Middle frontal gyrus (tissue), 1 donor: Measurements from ENCODE around the gene SMYD2.
A peak's percentile ranks its signal among the peaks of the same experiment; 100 is the strongest.
"Not testable (repeated sequence)": the region's sequence is repeated elsewhere in the genome, so short reads cannot be mapped to it uniquely, and the experiment has no call there.

Experiments used
- DNase-seq: peaks from one replicate; pipeline ENCODE4 v3.0.0-alpha.2; 2015; ENCODE audit warnings: low spot score; ENCODE audit errors: extremely low spot score

Gene SMYD2

DNA sequence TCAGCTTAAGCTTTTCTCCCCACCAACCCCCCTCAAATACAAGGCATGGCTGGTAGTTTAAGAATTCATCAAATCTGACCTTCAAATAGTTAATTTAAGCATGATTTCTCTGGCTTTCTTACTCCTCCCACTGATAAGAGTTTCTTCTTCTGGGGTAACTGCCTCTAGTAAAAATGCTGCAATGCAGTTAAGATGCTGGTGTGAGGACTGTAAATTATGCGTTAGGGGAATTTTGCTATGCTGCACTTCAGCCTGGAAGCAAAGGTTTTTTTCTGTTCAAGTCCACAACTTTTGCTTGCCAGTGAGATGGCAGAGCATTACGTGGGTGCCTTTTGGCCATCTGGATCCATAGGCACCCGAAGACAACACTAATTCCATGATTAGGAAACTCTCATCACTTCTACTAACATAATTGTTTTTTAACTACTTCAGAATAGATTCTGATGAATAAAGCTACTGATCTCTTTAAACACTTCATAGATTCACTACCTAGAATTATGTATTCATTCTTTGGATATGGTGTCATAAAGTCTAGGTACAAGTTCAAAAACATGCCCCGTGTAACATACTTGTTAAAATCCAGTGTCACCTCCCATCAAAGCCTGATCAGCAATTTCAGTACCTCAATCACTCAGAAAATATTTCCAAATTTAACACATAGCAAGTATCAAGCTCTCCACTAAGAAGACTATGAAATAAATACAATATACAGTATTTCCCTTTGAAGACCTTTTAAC is 8.8 kb upstream of the SMYD2 start:
- no peak for DNase-seq

DNA sequence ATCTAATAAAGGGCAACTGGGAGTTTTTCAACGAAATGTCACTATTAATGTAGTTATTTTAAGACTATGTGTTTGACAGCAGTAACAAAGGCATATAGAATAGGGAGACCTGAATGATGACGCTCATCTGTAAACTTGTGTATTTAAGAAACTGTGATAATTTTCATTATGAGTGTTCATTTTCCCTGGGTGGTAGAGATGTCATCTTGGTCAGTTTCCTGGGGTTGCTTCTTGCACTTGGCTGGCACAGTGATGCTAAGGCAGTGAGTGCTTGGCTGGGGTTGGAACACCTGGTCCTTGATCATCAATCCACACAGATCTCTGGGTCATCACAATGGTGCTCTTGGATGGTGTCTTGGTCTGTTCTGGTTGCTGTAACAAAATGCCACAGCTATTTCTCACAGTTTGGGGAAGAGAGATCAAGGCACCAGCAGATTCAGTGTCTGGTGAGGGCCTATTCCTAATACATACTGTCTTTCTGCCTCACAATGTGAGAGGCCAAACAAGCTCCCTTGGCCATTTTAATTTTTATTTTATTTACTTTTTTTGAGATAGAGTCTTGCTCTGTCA is 7.9 kb upstream of the SMYD2 start:
- no peak for DNase-seq

GRCh38 chr1:214275700-214276099 is 5.3 kb upstream of the SMYD2 start:
- DNase-seq = not testable (repeated sequence)

DNA sequence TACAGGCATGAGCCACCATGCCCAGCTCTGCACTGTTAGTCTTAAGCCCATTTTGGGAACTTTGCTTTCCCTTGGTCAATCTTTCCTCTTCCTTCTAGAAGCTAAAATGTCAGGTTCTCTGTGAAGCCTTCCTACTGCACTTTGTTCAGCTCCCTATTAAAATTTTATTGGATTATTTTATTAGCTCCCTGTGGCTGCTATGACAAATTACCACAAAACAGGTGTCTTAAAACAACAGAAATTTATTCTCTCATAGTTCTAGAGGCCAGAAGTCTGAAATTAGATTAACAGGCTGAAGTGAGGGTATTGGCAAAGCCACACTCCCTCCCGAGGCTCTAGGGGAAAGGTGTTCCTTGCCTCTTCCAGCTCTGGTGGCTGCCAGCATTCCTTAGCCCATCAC is 4.2 kb upstream of the SMYD2 start:
- DNase-seq = no peak

DNA sequence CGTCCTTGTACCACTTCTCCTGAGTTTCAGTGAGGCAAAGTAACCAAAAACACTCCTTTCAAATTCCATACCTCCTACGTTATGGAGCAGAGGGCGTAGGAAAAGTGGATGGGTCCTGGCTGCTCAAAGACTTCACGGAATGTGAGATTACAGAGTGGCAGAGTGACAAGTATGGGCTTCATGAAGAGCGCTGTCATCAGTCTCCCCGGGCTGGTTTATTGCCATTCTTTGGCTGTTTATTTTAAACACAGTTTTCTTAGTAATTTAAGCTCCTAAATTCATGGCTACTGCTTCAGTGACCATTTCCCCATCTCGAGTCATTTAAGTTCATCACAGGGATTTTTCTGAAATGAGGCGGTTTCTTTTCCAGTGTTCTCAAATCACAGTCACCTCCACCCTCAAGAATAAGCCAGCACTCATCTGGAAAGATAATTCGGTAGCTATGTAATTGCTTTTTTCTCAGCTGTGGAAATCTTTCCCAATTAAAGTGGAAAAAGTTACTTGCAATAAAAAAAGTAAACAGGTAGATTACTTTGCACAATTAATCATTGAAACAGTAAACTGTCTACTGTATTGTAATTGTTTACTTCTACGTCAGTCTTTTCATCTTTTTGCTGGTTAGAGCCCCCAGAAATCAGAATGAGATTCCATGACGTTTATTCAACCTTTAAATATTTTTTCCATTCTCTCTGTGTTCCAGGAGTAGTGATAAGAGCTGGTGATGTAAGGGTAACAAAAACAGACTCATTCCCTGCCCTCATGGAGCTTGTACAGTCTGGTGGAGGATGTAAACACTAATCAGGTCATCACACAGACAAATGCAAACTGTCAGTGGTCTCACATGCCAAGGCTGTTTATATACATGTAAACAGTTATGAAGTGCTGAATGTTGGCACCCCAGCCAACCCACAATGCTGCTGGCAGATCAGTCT is 3.0 kb upstream of the SMYD2 start:
- no peak for DNase-seq

GRCh38 chr1:214280386-214281020 is 456 bp upstream of the SMYD2 start:
- peak; percentile 8 for DNase-seq

- no peak for DNase-seq
Observed at GRCh38 chr1:214281720-214282629, 1.0 kb downstream of the SMYD2 start.

GRCh38 chr1:214282630-214283242 is 1.8 kb downstream of the SMYD2 start:
- no peak for DNase-seq

- no peak for DNase-seq
Observed at GRCh38 chr1:214285610-214286440, 4.9 kb downstream of the SMYD2 start.

DNA sequence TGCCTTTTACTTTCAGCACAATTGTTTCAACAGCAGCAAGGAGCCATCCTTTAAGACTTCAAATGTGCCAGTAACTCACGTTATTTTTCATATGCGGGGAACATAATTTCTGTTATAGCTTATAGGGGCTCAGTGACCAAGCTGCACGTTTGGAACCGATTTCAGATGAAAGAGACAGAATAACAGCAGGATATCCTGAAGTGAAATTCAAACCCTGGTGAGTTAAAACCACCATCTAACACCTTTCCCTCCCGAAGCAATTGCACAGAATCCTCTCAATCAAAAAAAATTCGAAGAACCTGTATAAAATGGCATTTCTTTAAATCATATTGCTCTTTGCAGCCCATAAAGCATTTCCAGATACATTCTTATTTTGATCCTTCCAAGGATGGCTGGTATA is 6.9 kb downstream of the SMYD2 start:
- DNase-seq = no peak

GRCh38 chr1:214289574-214290272 is 8.8 kb downstream of the SMYD2 start:
- no peak for DNase-seq

DNA sequence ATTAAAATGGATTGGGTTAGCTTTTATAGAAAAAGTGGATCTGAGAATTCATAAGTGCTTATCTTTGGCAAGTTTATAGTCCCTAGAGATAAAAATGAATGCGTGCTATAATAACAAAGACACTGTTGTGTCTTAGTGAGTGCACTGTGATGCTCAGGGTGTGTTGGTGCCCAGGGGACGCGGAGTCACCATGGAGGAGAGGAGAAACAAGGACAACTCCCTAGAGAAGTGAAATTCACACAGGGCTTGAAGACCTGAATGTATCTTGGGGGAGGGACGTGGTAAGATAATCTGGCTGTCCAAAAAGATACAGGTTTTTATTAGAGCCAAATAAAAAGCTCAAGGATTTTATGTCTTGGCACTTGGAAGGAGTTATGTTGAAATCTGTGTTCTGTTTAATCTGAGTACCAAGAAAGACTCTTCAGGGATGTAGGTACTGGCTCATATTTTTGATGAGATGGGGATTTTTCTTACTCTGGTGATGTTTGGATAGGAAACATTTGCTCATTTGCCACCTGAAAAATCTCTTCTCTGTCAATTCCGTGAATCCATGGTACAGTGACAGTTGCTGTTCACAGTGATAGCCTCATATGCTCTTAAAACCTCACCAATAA is 9.6 kb downstream of the SMYD2 start:
- DNase-seq = no peak

DNA sequence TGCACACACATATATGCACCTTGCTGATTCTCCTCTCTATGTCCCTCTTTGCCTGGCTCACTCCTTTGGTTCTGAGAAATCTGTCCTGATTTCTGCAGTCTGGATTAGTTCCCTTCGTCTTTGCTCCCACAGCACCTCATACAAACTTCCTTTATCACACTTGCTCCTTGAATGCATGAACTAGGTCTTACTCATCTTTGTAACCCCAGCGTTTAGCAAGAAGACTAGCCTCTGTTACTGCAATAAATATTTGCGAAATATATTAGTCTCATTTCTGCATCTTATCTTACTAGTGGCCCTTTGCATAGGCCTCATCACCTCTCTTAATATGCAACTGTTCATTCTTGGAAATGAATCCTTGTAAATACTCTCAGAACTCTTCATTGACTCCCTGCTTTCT is 11.4 kb downstream of the SMYD2 start:
- DNase-seq = no peak

GRCh38 chr1:214295934-214296333 is 15.0 kb downstream of the SMYD2 start:
- no peak for DNase-seq

- DNase-seq = no peak
Observed at GRCh38 chr1:214296860-214297745, 16.1 kb downstream of the SMYD2 start.

GRCh38 chr1:214300149-214300780 is 19.3 kb downstream of the SMYD2 start:
- DNase-seq = no peak

- DNase-seq = no peak
Observed at GRCh38 chr1:214301526-214301925, 20.6 kb downstream of the SMYD2 start.
